WTC11 (cell line): ENCODE measurements around the gene POLR3A. TPM values are rescaled to one million over a fixed set of nuclear protein-coding genes. Genes with fewer than 3 reads are reported as not detected.

Source experiments
- ATAC-seq: fragments of 200-7000 bp; cut with Tn5 transposase; 2 replicates; pipeline ENCODE4 v1.10.0; 2021; ENCODE audit warnings: mild to moderate bottlenecking, moderate library complexity
- CTCF ChIA-PET: fragments of 300-600 bp; sonication (Branson Sonifier 250); formaldehyde crosslinking; loops from one replicate; lab custom pipeline; 2021; ENCODE audit warnings: antibody characterized with exemption; lab: Charles Lee
- POLR2A ChIA-PET: fragments of 350-600 bp; sonication (Branson Sonifier 250); formaldehyde crosslinking; loops from one replicate; lab custom pipeline; 2021; ENCODE audit warnings: antibody characterized with exemption; lab: Charles Lee
- DNase-seq: peaks from one replicate; pipeline ENCODE4 v3.0.0; 2021; ENCODE audit warnings: low spot score
- H3K27ac Mint-ChIP-seq: 2 replicates; pipeline ENCODE4 v1.8.0; 2021; ENCODE audit warnings: mixed read lengths
- H3K27me3 Mint-ChIP-seq: 2 replicates; pipeline ENCODE4 v1.8.0; 2021; ENCODE audit warnings: low read depth, mild to moderate bottlenecking, moderate library complexity, mixed read lengths
- H3K36me3 Mint-ChIP-seq: 2 replicates; pipeline ENCODE4 v1.8.0; 2021; ENCODE audit warnings: mixed read lengths
- H3K4me1 Mint-ChIP-seq: 2 replicates; pipeline ENCODE4 v1.8.0; 2022; ENCODE audit warnings: mixed read lengths
- H3K4me3 Mint-ChIP-seq: 2 replicates; pipeline ENCODE4 v1.8.0; 2021; ENCODE audit warnings: mild to moderate bottlenecking, moderate library complexity, mixed read lengths
- H3K9me3 Mint-ChIP-seq: 2 replicates; pipeline ENCODE4 v1.8.0; 2021; ENCODE audit warnings: mixed read lengths
- EMX1 ChIP-seq: fragments of 250-450 bp; sonication (Bioruptor Pico); IDR thresholded peaks from 2 replicates; pipeline ENCODE4 v1.8.0; 2021; ENCODE audit warnings: mild to moderate bottlenecking
- GABPB1 ChIP-seq: sonication (generic); formaldehyde crosslinking; IDR thresholded peaks from 2 replicates; pipeline ENCODE4 v1.8.1; 2023; ENCODE audit warnings: mild to moderate bottlenecking, missing genetic modification reagents
- HMGXB4 ChIP-seq: sonication (generic); formaldehyde crosslinking; IDR thresholded peaks from 2 replicates; pipeline ENCODE4 v1.8.1; 2023; ENCODE audit warnings: mild to moderate bottlenecking, moderate library complexity, missing genetic modification reagents
- JAZF1 ChIP-seq: fragments of 250-450 bp; sonication (Bioruptor Pico); IDR thresholded peaks from 2 replicates; pipeline ENCODE4 v1.9.0; 2021; ENCODE audit warnings: moderate library complexity, mild to moderate bottlenecking, inconsistent platforms
- MXD4 ChIP-seq: fragments of 250-450 bp; sonication (Bioruptor Pico); IDR thresholded peaks from 2 replicates; pipeline ENCODE4 v1.8.0; 2021; ENCODE audit warnings: mild to moderate bottlenecking, moderate library complexity, borderline replicate concordance
- NR3C1 ChIP-seq: sonication (generic); formaldehyde crosslinking; conservative IDR thresholded peaks from 2 replicates; pipeline ENCODE4 v1.8.1; 2023; ENCODE audit warnings: low read depth, mild to moderate bottlenecking, missing genetic modification reagents
- TEAD4 ChIP-seq: sonication (generic); formaldehyde crosslinking; IDR thresholded peaks from 2 replicates; pipeline ENCODE4 v1.8.0; 2022; ENCODE audit warnings: mild to moderate bottlenecking, missing genetic modification reagents
- ZNF281 ChIP-seq: sonication (generic); formaldehyde crosslinking; IDR thresholded peaks from 2 replicates; pipeline ENCODE4 v1.8.0; 2023; ENCODE audit warnings: mild to moderate bottlenecking, missing genetic modification reagents
- ZNF396 ChIP-seq: fragments of 250-450 bp; sonication (Bioruptor Pico); IDR thresholded peaks from 2 replicates; pipeline ENCODE4 v1.8.0; 2021; ENCODE audit warnings: mild to moderate bottlenecking, moderate library complexity, borderline replicate concordance
- ZNF425 ChIP-seq: fragments of 250-450 bp; sonication (Bioruptor Pico); conservative IDR thresholded peaks from 2 replicates; pipeline ENCODE4 v1.9.0; 2021; ENCODE audit warnings: mild to moderate bottlenecking
- ZNF532 ChIP-seq: fragments of 250-450 bp; sonication (Bioruptor Pico); IDR thresholded peaks from 2 replicates; pipeline ENCODE4 v1.9.0; 2021; ENCODE audit warnings: mild to moderate bottlenecking, borderline replicate concordance
- total RNA-seq: library from RNA; stranded (reverse); gene quantifications from 3 replicates; pipeline ENCODE4 v1.2.3, GENCODE V29; 2021

Gene POLR3A
- total RNA-seq, 1 experiment from 2014 or later = 32.2 TPM

GRCh38 chr10:77944519-77944918, 84.8 kb downstream of the POLR3A start (continued):
- TF ChIP-seq ZNF281 (CRISPR knock-in tag) = no peak
- no peak for TF ChIP-seq JAZF1
- TF ChIP-seq MXD4 (CRISPR knock-in tag) = no peak

GRCh38 chr10:77943121-77943901, 86.0 kb downstream of the POLR3A start:
- Mint-ChIP-seq H3K27ac (peak overlapping the region; percentile 57), H3K9me3 (no peaks in the 10 kb centered on the region), H3K4me1 (peaks cover 32% of the 10 kb centered on the region), H3K4me3 (no peak overlapping the region), H3K27me3 (peaks cover 3% of the 10 kb centered on the region), H3K36me3 (no peaks in the 10 kb centered on the region)
- TF ChIP-seq NR3C1 = no peak
- no peak for TF ChIP-seq GABPB1 (CRISPR knock-in tag)
- ChIA-PET POLR2A (no interaction called here), CTCF (interaction anchor here (1.3 kb wide), 1 partner anchor 31 kb away, joined by 9 read pairs; no protein-coding TSS in a partner anchor)
- no peak for DNase-seq
- peak; percentile 88 for ATAC-seq

GRCh38 chr10:77941790-77942189, 87.5 kb downstream of the POLR3A start:
- no peak for TF ChIP-seq EMX1 (CRISPR knock-in tag)
- no peak for TF ChIP-seq HMGXB4 (CRISPR knock-in tag)
- TF ChIP-seq ZNF532 (CRISPR knock-in tag) = no peak
- no peak for TF ChIP-seq ZNF396 (CRISPR knock-in tag)
- TF ChIP-seq TEAD4 = no peak
- no peak for TF ChIP-seq ZNF425 (CRISPR knock-in tag)
- TF ChIP-seq, all 79 proteins: peak for 0
- Mint-ChIP-seq H3K4me3 (no peak overlapping the region), H3K9me3 (no peaks in the 10 kb centered on the region), H3K4me1 (peaks cover 38% of the 10 kb centered on the region), H3K36me3 (no peaks in the 10 kb centered on the region), H3K27me3 (peaks cover 3% of the 10 kb centered on the region), H3K27ac (peak overlapping the region; percentile 87; the same call in 1 of the 2 replicates)
- CTCF ChIA-PET = interaction anchor here (0.6 kb wide), 1 partner anchor 1719 kb away, joined by 3 read pairs; no protein-coding TSS in a partner anchor
- POLR2A ChIA-PET = no interaction called here
- ATAC-seq (no peak), DNase-seq (no peak)
